SK-N-SH (cell line): ENCODE measurements around the gene KLF15. TPM values are rescaled to one million over a fixed set of nuclear protein-coding genes. Genes with fewer than 3 reads are reported as not detected.

Source experiments
- CTCF ChIA-PET: fragments of 300-600, 350-600 bp; formaldehyde crosslinking; extraction: SDS; loops from one replicate; lab custom pipeline; 2021; lab: Yijun Ruan, JAX
- POLR2A ChIA-PET: fragments of 350-600 bp; sonication (Branson Sonifier 250); formaldehyde crosslinking; extraction: SDS; loops from one replicate; lab custom pipeline; 2020; ENCODE audit warnings: antibody characterized with exemption, inconsistent platforms; lab: Yijun Ruan, JAX
- DNase-seq: peaks from one replicate; pipeline ENCODE4 v3.0.0; 2012
- H2AFZ ChIP-seq: fragments of 200-600 bp; sonication (generic); 2 replicates; pipeline ENCODE4 v1.8.1; 2016; ENCODE audit warnings: antibody characterized with exemption, mild to moderate bottlenecking, low read depth
- H3F3A ChIP-seq: fragments of 200-600 bp; sonication (generic); replicated peaks from 2 replicates; pipeline ENCODE3; 2016; ENCODE audit warnings: antibody characterized with exemption, mild to moderate bottlenecking; ENCODE audit not compliant: insufficient read depth
- H3K27ac ChIP-seq, 2 experiments: fragments of 200-500 bp in 1 of 2; fragments of 200-600 bp in 1 of 2; sonication (Bioruptor generic) in 1 of 2; sonication (generic), shearing (Covaris generic) in 1 of 2; 2 replicates each; pipeline versions ENCODE4 v1.5.1 to v1.6.1; 2014 to 2016; ENCODE audit warnings: low read depth in 2 of 2, inconsistent platforms in 1 of 2, low read length in 1 of 2, mild to moderate bottlenecking in 1 of 2, mixed read lengths in 1 of 2
- H3K27me3 ChIP-seq: fragments of 200-600 bp; sonication (generic), shearing (Covaris generic); 2 replicates; pipeline ENCODE4 v1.6.1; 2016; ENCODE audit warnings: mixed run types; ENCODE audit not compliant: insufficient read depth
- H3K36me3 ChIP-seq, 2 experiments: fragments of 200-500 bp in 1 of 2; fragments of 200-600 bp in 1 of 2; sonication (Bioruptor generic) in 1 of 2; sonication (generic) in 1 of 2; replicated peaks in 1 of 2; 2 replicates each; pipeline versions ENCODE3 to v1.5.1; 2014 to 2016; ENCODE audit warnings: low read length in 1 of 2, mild to moderate bottlenecking in 1 of 2; ENCODE audit not compliant: insufficient read depth in 2 of 2, control insufficient read depth in 1 of 2
- H3K4me1 ChIP-seq, 2 experiments: fragments of 200-500 bp in 1 of 2; fragments of 200-600 bp in 1 of 2; sonication (Bioruptor generic) in 1 of 2; sonication (generic), shearing (Covaris generic) in 1 of 2; 2 replicates each; pipeline versions ENCODE4 v1.5.1 to v1.6.1; 2014 to 2016; ENCODE audit warnings: low read depth in 1 of 2, low read length in 1 of 2, mixed run types in 1 of 2; ENCODE audit not compliant: insufficient read depth in 2 of 2, control insufficient read depth in 1 of 2
- H3K4me2 ChIP-seq: fragments of 200-600 bp; sonication (generic), shearing (Covaris generic); 2 replicates; pipeline ENCODE4 v1.6.1; 2017; ENCODE audit warnings: mixed run types
- H3K4me3 ChIP-seq, 2 experiments: fragments of 200-500 bp in 1 of 2; fragments of 200-600 bp in 1 of 2; sonication (Bioruptor generic) in 1 of 2; sonication (generic), shearing (Covaris generic) in 1 of 2; 2 replicates each; pipeline versions ENCODE4 v1.5.1 to v1.8.1; 2014 to 2016; ENCODE audit warnings: low read depth in 2 of 2, inconsistent platforms in 1 of 2, low read length in 1 of 2, mild to moderate bottlenecking in 1 of 2, mixed read lengths in 1 of 2, moderate library complexity in 1 of 2
- H3K79me2 ChIP-seq: fragments of 200-600 bp; sonication (generic); 2 replicates; pipeline ENCODE4 v1.8.1; 2017; ENCODE audit warnings: mild to moderate bottlenecking; ENCODE audit not compliant: insufficient read depth
- H3K9ac ChIP-seq: fragments of 200-600 bp; sonication (generic); 2 replicates; pipeline ENCODE4 v1.6.1; 2017; ENCODE audit warnings: mixed run types
- H3K9me2 ChIP-seq: fragments of 200-600 bp; sonication (generic); 2 replicates; pipeline ENCODE4 v1.6.1; 2017; ENCODE audit warnings: mixed run types
- H3K9me3 ChIP-seq: fragments of 200-600 bp; sonication (generic); 2 replicates; pipeline ENCODE4 v1.6.1; 2017; ENCODE audit warnings: mixed run types, mild to moderate bottlenecking, moderate library complexity
- H4K20me1 ChIP-seq: fragments of 200-600 bp; sonication (generic); 2 replicates; pipeline ENCODE4 v1.6.1; 2017; ENCODE audit warnings: mild to moderate bottlenecking, mixed run types; ENCODE audit not compliant: insufficient read depth
- EP300 ChIP-seq, 2 experiments: IDR thresholded peaks; 2 replicates each; pipeline versions ENCODE4 v1.4.0 to v1.6.1; 2012; ENCODE audit warnings: borderline replicate concordance in 1 of 2, low read depth in 1 of 2, low read length in 1 of 2
- FOSL2 ChIP-seq: IDR thresholded peaks from 2 replicates; pipeline ENCODE4 v1.4.0; 2012; ENCODE audit warnings: low read depth, mild to moderate bottlenecking, moderate library complexity, borderline replicate concordance
- FOXJ3 ChIP-seq: sonication (generic); formaldehyde crosslinking; IDR thresholded peaks from 2 replicates; pipeline ENCODE4 v1.5.1; 2020; ENCODE audit warnings: mild to moderate bottlenecking, missing genetic modification reagents
- IRF3 ChIP-seq: fragments of 150-350 bp; IDR thresholded peaks from 2 replicates; pipeline ENCODE4 v1.6.1; 2016; ENCODE audit warnings: mild to moderate bottlenecking, low read depth, low read length
- JUND ChIP-seq: IDR thresholded peaks from 2 replicates; pipeline ENCODE4 v1.4.0; 2012
- MAX ChIP-seq: IDR thresholded peaks from 2 replicates; pipeline ENCODE4 v1.4.0; 2012; ENCODE audit warnings: low read depth
- MEF2A ChIP-seq: IDR thresholded peaks from 2 replicates; pipeline ENCODE4 v1.4.0; 2012; ENCODE audit warnings: low read depth, borderline replicate concordance
- RAD21 ChIP-seq: IDR thresholded peaks from 2 replicates; pipeline ENCODE4 v1.6.1; 2012; ENCODE audit warnings: mild to moderate bottlenecking, low read length
- RCOR1 ChIP-seq: fragments of 150-350 bp; IDR thresholded peaks from 2 replicates; pipeline ENCODE4 v1.6.1; 2017; ENCODE audit warnings: antibody characterized with exemption, low read length
- RFX5 ChIP-seq: IDR thresholded peaks from 2 replicates; pipeline ENCODE4 v1.6.1; 2012; ENCODE audit warnings: mild to moderate bottlenecking, improper control_type of control experiment, low read length
- RXRA ChIP-seq: IDR thresholded peaks from 2 replicates; pipeline ENCODE4 v1.4.0; 2012; ENCODE audit warnings: low read depth, mild to moderate bottlenecking, borderline replicate concordance
- TCF12 ChIP-seq: IDR thresholded peaks from 2 replicates; pipeline ENCODE4 v1.4.0; 2012
- TEAD4 ChIP-seq: IDR thresholded peaks from 2 replicates; pipeline ENCODE4 v1.4.0; 2012; ENCODE audit warnings: mild to moderate bottlenecking, borderline replicate concordance; ENCODE audit not compliant: insufficient read depth
- USF1 ChIP-seq: IDR thresholded peaks from 2 replicates; pipeline ENCODE4 v1.4.0; 2012; ENCODE audit warnings: low read depth, borderline replicate concordance
- WGBS: methylation state at CpG from one replicate; pipeline ENCODE4 v1.1.6; 2017; ENCODE audit warnings: low lambda C conversion rate; 5-methylcytosine and 5-hydroxymethylcytosine counted together
- polyA plus RNA-seq, 3 experiments: library from polyadenylated mRNA; depleted of rRNA; stranded (reverse); fragments of >200 nt; gene quantifications; 2 replicates each; pipeline ENCODE4 v1.2.3, GENCODE V29; 2012

KLF15 gene
- polyA plus RNA-seq, 1 of the 3 experiments (the other 2 are of a cell fraction): 0.28 TPM

GRCh38 chr3:126399351-126399735, 42.1 kb upstream of the KLF15 start:
- Histone ChIP-seq H3K9me2 (no peaks in the 10 kb centered on the region), H3K27ac (no peak overlapping the region), H3K4me3 (no peak overlapping the region), H3K4me1 (no peaks in the 10 kb centered on the region; a peak in 1 of 4 replicates), H4K20me1 (no peaks in the 10 kb centered on the region), H3F3A (no peaks in the 10 kb centered on the region), H2AFZ (no peak overlapping the region), H3K4me2 (no peak overlapping the region), H3K9me3 (no peaks in the 10 kb centered on the region), H3K36me3 (no peaks in the 10 kb centered on the region), H3K79me2 (no peaks in the 10 kb centered on the region), H3K27me3 (no peaks in the 10 kb centered on the region; the same call in 1 of the 2 replicates), H3K9ac (no peak overlapping the region)
- ChIA-PET CTCF (interaction anchor here (1.0 to 1.6 kb wide), 4 partner anchors 9 to 265 kb away, joined by 3 to 5 read pairs (median 4); no protein-coding TSS in a partner anchor), POLR2A (no interaction called here)
- no peak for TF ChIP-seq MEF2A
- no peak for TF ChIP-seq FOSL2
- DNase-seq: no peak
- 100% methylated on average over 1 of the region's 1 CpG for WGBS

- no peak overlapping the region for H3K9ac ChIP-seq
- no peaks in the 10 kb centered on the region for H4K20me1 ChIP-seq
- H3K4me1 ChIP-seq: no peaks in the 10 kb centered on the region; a peak in 1 of 4 replicates
- no peaks in the 10 kb centered on the region for H3F3A ChIP-seq
- 66% methylated on average over 8 of the region's 14 CpGs for WGBS
- no peak for DNase-seq
- H3K4me2 ChIP-seq: no peak overlapping the region
- H3K4me3 ChIP-seq: no peak overlapping the region
- no peak overlapping the region for H3K27ac ChIP-seq
- H2AFZ ChIP-seq: no peak overlapping the region
- H3K36me3 ChIP-seq: no peaks in the 10 kb centered on the region
- no peaks in the 10 kb centered on the region for H3K9me2 ChIP-seq
- H3K9me3 ChIP-seq: no peaks in the 10 kb centered on the region
- ChIA-PET CTCF (interaction anchor here (1.0 to 2.3 kb wide), 5 partner anchors 8 to 265 kb away, joined by 3 to 9 read pairs (median 4); no protein-coding TSS in a partner anchor), POLR2A (no interaction called here)
- no peaks in the 10 kb centered on the region; the same call in 1 of the 2 replicates for H3K27me3 ChIP-seq
- H3K79me2 ChIP-seq: no peaks in the 10 kb centered on the region
- TF ChIP-seq FOXJ3 (CRISPR knock-in tag) (no peak), RXRA (no peak), RFX5 (no peak), MEF2A (no peak), TEAD4 (no peak), IRF3 (no peak), TCF12 (no peak), MAX (no peak), RCOR1 (no peak), JUND (no peak), FOSL2 (no peak), EP300 (IDR thresholded peaks at IDR 0.05; ENCODE audit: borderline replicate concordance in 1 of 2, low read depth in 1 of 2, low read length in 1 of 2) (no peak), USF1 (no peak), RAD21 (no peak)
These were observed 41.5 kb upstream of the KLF15 start for GRCh38 chr3:126398423-126399350.
